ENCODE data around the gene IFNGR2.

IFNGR2 gene

GRCh38 chr21:33478182-33478581 lies 75.0 kb downstream of the IFNGR2 start:
- peak overlapping the region; percentile 81 for H3K4me3 ChIP-seq (replicated peaks; ENCODE audit: low read depth, low read length)
- DNase-seq (ENCODE audit: extremely low read depth, insufficient read length), result no peak
- TF ChIP-seq CTCF (IDR thresholded peaks at IDR 0.05; ENCODE audit: insufficient read depth, low read length, poor library complexity, severe bottlenecking), result no peak
- H3K36me3 ChIP-seq (ENCODE audit: control insufficient read depth, insufficient read depth, low read length), result no peaks in the 10 kb centered on the region
- H3K27me3 ChIP-seq (replicated peaks; ENCODE audit: control insufficient read depth, insufficient read depth, low read length), result no peaks in the 10 kb centered on the region

- Histone ChIP-seq H3K27me3 (replicated peaks; ENCODE audit: control insufficient read depth, insufficient read depth, low read length) (no peaks in the 10 kb centered on the region), H3K4me3 (replicated peaks; ENCODE audit: low read depth, low read length) (peak overlapping the region; percentile 81), H3K36me3 (ENCODE audit: control insufficient read depth, insufficient read depth, low read length) (no peaks in the 10 kb centered on the region)
- peak; percentile 46 for DNase-seq (ENCODE audit: extremely low read depth, insufficient read length)
- TF ChIP-seq CTCF (IDR thresholded peaks at IDR 0.05; ENCODE audit: insufficient read depth, low read length, poor library complexity, severe bottlenecking), result peak; percentile 21
Measured at GRCh38 chr21:33478935-33479678, 75.9 kb downstream of the IFNGR2 start.

GRCh38 chr21:33479679-33480480 lies 76.7 kb downstream of the IFNGR2 start, which contains the start of gene TMEM50B:
TMEM50B (minus strand) TSS chr21:33479974; CDS start chr21:33468885, 11,089 bp downstream.
- DNase-seq (ENCODE audit: extremely low read depth, insufficient read length), result peak; percentile 98
- peak; percentile 53 for TF ChIP-seq CTCF (IDR thresholded peaks at IDR 0.05; ENCODE audit: insufficient read depth, low read length, poor library complexity, severe bottlenecking)
- H3K36me3 ChIP-seq (ENCODE audit: control insufficient read depth, insufficient read depth, low read length), result no peaks in the 10 kb centered on the region
- peak within 1 kb of the TSS; percentile 86 for H3K4me3 ChIP-seq (replicated peaks; ENCODE audit: low read depth, low read length)
- H3K27me3 ChIP-seq (replicated peaks; ENCODE audit: control insufficient read depth, insufficient read depth, low read length), result no peaks in the 10 kb centered on the region

DNA sequence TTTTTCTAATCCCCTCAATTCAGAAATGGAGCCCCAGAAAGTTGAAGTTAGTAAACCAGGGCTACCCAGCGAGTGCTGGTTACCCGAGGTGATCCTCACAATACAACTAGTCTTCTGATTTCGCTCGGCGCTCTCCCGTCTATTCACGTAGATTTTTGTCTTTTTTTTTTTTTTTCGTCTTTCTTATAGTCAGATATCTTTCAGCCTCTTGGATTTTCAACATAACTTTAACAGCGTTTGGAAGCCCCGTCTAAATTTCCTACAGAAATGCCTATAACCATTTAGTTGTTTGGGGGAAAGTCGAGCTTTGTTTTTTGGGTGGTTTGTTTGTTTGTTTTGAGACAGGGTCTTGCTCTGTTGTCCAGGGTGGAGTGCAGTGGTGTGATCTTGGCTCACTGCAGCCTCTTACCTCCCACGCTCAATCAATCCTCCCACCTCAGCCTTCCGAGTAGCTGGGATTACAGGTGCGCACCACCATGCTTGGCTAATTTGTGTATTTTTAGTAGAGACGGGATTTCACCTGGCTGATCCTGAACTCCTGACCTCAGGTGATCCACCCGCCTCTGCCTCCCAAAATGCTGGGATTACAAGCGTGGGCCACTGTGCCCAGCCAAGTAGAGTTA lies 77.4 kb downstream of the IFNGR2 start:
- TF ChIP-seq CTCF (IDR thresholded peaks at IDR 0.05; ENCODE audit: insufficient read depth, low read length, poor library complexity, severe bottlenecking), result no peak
- H3K4me3 ChIP-seq (replicated peaks; ENCODE audit: low read depth, low read length), result peak overlapping the region; percentile 86
- H3K36me3 ChIP-seq (ENCODE audit: control insufficient read depth, insufficient read depth, low read length), result no peaks in the 10 kb centered on the region
- no peaks in the 10 kb centered on the region for H3K27me3 ChIP-seq (replicated peaks; ENCODE audit: control insufficient read depth, insufficient read depth, low read length)
- no peak for DNase-seq (ENCODE audit: extremely low read depth, insufficient read length)

GRCh38 chr21:33481314-33481943 lies 78.2 kb downstream of the IFNGR2 start:
- DNase-seq (ENCODE audit: extremely low read depth, insufficient read length), result no peak
- H3K4me3 ChIP-seq (replicated peaks; ENCODE audit: low read depth, low read length), result no peak overlapping the region
- no peaks in the 10 kb centered on the region for H3K27me3 ChIP-seq (replicated peaks; ENCODE audit: control insufficient read depth, insufficient read depth, low read length)
- H3K36me3 ChIP-seq (ENCODE audit: control insufficient read depth, insufficient read depth, low read length), result no peaks in the 10 kb centered on the region
- TF ChIP-seq CTCF (IDR thresholded peaks at IDR 0.05; ENCODE audit: insufficient read depth, low read length, poor library complexity, severe bottlenecking), result no peak

Measured in GM06990 (cell line).